K562 (cell line): ENCODE measurements around the gene LST1. TPM values are rescaled to one million over a fixed set of nuclear protein-coding genes. Genes with fewer than 3 reads are reported as not detected.
A peak's percentile ranks its signal among the peaks of the same experiment; 100 is the strongest.

Experiments
- ARID1B ChIP-seq: fragments of 450-650 bp; IDR thresholded peaks from 2 replicates; pipeline ENCODE4 v1.6.1; 2016; ENCODE audit warnings: antibody characterized with exemption, mild to moderate bottlenecking, inconsistent platforms
- COPS2 ChIP-seq: fragments of 450-650 bp; conservative IDR thresholded peaks from 2 replicates; pipeline ENCODE4 v1.6.1; 2016; ENCODE audit warnings: mild to moderate bottlenecking, moderate library complexity
- MYC ChIP-seq, 2 experiments: fragments of 250-450 bp in 1 of 2; sonication (Bioruptor Pico) in 1 of 2; IDR thresholded peaks; 2 replicates each; pipeline versions ENCODE4 v1.5.1 to v1.6.1; 2012 to 2021; ENCODE audit warnings: low read depth in 2 of 2, borderline replicate concordance in 1 of 2, improper control_type of control experiment in 1 of 2, low read length in 1 of 2, mild to moderate bottlenecking in 1 of 2, moderate library complexity in 1 of 2
- TOE1 ChIP-seq, 2 experiments: fragments of 450-650 bp in 1 of 2; sonication (generic) in 1 of 2; formaldehyde crosslinking in 1 of 2; IDR thresholded peaks; 2 replicates each; pipeline versions ENCODE4 v1.7.1 to v1.8.0; 2016 to 2022; ENCODE audit warnings: borderline replicate concordance in 2 of 2, mild to moderate bottlenecking in 2 of 2, antibody characterized with exemption in 1 of 2, inconsistent platforms in 1 of 2, low read depth in 1 of 2, missing genetic modification reagents in 1 of 2, moderate library complexity in 1 of 2
- ZFX ChIP-seq: sonication (generic); formaldehyde crosslinking; IDR thresholded peaks from 2 replicates; pipeline ENCODE4 v1.8.0; 2022; ENCODE audit warnings: mild to moderate bottlenecking, missing genetic modification reagents, moderate library complexity
- ZNF143 ChIP-seq: sonication (generic); formaldehyde crosslinking; IDR thresholded peaks from 2 replicates; pipeline ENCODE4 v1.9.0; 2022; ENCODE audit warnings: mild to moderate bottlenecking, missing genetic modification reagents
- polyA plus RNA-seq, 8 experiments: library from polyadenylated mRNA; depleted of rRNA in 4 of 8; stranded (reverse) in 5 of 8; unstranded in 3 of 8; fragments of >200 nt; fragmentation: Nextera tagmentation in 2 of 8; fragmentation: Illumina TruSeq in 1 of 8; extraction: Ambion mirVana in 2 of 8; extraction: Trizol in 1 of 8; gene quantifications; 2 replicates each; pipeline versions ENCODE4 v1.2.1 to v1.2.3, GENCODE V29; 2011 to 2014; ENCODE audit warnings: inconsistent platforms in 1 of 8, missing spikeins in 1 of 8
- total RNA-seq, 7 experiments: library from RNA; depleted of rRNA in 6 of 7; stranded (reverse); fragments of >200 nt in 6 of 7; fragmentation: Illumina TruSeq in 2 of 7; extraction: Trizol in 2 of 7; gene quantifications; 2 replicates each; pipeline versions ENCODE4 v1.2.1 to v1.2.3, GENCODE V29; 2011 to 2021; ENCODE audit warnings: low replicate concordance in 1 of 7
- TF ChIP-seq, protein P1 (sequence below), 2 experiments: fragments of 450-650 bp in 1 of 2; sonication (generic) in 1 of 2; formaldehyde crosslinking in 1 of 2; IDR thresholded peaks; 2 replicates each; pipeline versions ENCODE4 v1.7.1 to v1.9.0; 2016 to 2022; ENCODE audit warnings: inconsistent platforms in 1 of 2, mild to moderate bottlenecking in 1 of 2, missing genetic modification reagents in 1 of 2
- TF ChIP-seq, protein P2 (sequence below): fragments of 250-450 bp; sonication (Bioruptor Pico); IDR thresholded peaks from 2 replicates; pipeline ENCODE4 v1.4.0; 2020
- TF ChIP-seq, protein P3 (sequence below): sonication (generic); formaldehyde crosslinking; IDR thresholded peaks from 2 replicates; pipeline ENCODE4 v1.8.0; 2022; ENCODE audit warnings: mild to moderate bottlenecking, missing genetic modification reagents

Gene LST1
- total and polyA plus RNA-seq, 9 of the 15 experiments (the other 6 are each of a cell fraction or from before 2014, with no cell fraction given): 0.82 to 7.8 (median 1.7) TPM

DNA sequence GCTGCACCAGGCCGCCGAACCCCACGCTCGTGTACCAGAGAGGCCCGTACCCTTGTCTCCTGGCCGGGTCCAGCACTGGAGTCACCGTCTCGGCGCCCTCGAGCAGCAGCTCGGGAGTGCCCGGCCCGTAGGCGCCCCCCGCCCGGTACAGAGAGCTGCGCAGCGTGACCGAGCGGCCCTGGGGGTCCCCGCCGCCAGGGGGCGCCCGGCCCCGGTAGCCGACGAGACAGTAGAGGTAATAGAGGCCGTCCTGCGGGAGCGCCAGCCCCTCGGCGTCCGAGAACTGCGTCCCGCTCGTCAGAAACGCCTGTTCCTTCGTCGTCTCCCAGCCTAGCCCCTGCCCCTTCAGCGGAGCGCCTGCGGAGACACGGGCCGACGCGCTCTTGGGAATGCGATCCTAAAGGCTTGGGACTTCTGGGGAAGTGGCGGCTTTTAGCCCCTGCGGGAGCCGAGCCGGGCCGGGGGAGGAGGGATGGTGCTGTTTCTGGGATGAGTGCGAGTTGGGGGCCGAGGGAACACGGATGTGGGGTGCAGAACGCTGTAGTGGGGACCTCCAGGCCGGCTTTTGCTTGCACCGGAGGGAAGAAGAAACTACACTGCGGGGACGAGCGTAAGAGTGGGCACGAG is 5.2 kb upstream of the LST1 start (continued):
- TF ChIP-seq, protein P1, sequence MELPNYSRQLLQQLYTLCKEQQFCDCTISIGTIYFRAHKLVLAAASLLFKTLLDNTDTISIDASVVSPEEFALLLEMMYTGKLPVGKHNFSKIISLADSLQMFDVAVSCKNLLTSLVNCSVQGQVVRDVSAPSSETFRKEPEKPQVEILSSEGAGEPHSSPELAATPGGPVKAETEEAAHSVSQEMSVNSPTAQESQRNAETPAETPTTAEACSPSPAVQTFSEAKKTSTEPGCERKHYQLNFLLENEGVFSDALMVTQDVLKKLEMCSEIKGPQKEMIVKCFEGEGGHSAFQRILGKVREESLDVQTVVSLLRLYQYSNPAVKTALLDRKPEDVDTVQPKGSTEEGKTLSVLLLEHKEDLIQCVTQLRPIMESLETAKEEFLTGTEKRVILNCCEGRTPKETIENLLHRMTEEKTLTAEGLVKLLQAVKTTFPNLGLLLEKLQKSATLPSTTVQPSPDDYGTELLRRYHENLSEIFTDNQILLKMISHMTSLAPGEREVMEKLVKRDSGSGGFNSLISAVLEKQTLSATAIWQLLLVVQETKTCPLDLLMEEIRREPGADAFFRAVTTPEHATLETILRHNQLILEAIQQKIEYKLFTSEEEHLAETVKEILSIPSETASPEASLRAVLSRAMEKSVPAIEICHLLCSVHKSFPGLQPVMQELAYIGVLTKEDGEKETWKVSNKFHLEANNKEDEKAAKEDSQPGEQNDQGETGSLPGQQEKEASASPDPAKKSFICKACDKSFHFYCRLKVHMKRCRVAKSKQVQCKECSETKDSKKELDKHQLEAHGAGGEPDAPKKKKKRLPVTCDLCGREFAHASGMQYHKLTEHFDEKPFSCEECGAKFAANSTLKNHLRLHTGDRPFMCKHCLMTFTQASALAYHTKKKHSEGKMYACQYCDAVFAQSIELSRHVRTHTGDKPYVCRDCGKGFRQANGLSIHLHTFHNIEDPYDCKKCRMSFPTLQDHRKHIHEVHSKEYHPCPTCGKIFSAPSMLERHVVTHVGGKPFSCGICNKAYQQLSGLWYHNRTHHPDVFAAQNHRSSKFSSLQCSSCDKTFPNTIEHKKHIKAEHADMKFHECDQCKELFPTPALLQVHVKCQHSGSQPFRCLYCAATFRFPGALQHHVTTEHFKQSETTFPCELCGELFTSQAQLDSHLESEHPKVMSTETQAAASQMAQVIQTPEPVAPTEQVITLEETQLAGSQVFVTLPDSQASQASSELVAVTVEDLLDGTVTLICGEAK (IDR thresholded peaks at IDR 0.05): peak; percentile 60; the same call in 1 of the 2 replicates
- TF ChIP-seq, protein P1 (CRISPR knock-in tag; IDR thresholded peaks at IDR 0.05): no peak
- TF ChIP-seq TOE1 (IDR thresholded peaks at IDR 0.05; ENCODE audit: borderline replicate concordance) (peak; percentile 76; the same call in 1 of the 2 replicates), TOE1 (CRISPR knock-in tag; IDR thresholded peaks at IDR 0.05; ENCODE audit: borderline replicate concordance, low read depth) (peak; percentile 91; the same call in 1 of the 2 replicates), MYC (IDR thresholded peaks at IDR 0.05; ENCODE audit: low read depth, low read length) (peak; percentile 90), MYC (CRISPR knock-in tag; IDR thresholded peaks at IDR 0.05; ENCODE audit: borderline replicate concordance, low read depth) (no peak), COPS2 (no peak), ZNF143 (CRISPR knock-in tag) (no peak), ARID1B (peak; percentile 9; the same call in 1 of the 2 replicates), ZFX (peak; percentile 93)
- TF ChIP-seq, protein P2, sequence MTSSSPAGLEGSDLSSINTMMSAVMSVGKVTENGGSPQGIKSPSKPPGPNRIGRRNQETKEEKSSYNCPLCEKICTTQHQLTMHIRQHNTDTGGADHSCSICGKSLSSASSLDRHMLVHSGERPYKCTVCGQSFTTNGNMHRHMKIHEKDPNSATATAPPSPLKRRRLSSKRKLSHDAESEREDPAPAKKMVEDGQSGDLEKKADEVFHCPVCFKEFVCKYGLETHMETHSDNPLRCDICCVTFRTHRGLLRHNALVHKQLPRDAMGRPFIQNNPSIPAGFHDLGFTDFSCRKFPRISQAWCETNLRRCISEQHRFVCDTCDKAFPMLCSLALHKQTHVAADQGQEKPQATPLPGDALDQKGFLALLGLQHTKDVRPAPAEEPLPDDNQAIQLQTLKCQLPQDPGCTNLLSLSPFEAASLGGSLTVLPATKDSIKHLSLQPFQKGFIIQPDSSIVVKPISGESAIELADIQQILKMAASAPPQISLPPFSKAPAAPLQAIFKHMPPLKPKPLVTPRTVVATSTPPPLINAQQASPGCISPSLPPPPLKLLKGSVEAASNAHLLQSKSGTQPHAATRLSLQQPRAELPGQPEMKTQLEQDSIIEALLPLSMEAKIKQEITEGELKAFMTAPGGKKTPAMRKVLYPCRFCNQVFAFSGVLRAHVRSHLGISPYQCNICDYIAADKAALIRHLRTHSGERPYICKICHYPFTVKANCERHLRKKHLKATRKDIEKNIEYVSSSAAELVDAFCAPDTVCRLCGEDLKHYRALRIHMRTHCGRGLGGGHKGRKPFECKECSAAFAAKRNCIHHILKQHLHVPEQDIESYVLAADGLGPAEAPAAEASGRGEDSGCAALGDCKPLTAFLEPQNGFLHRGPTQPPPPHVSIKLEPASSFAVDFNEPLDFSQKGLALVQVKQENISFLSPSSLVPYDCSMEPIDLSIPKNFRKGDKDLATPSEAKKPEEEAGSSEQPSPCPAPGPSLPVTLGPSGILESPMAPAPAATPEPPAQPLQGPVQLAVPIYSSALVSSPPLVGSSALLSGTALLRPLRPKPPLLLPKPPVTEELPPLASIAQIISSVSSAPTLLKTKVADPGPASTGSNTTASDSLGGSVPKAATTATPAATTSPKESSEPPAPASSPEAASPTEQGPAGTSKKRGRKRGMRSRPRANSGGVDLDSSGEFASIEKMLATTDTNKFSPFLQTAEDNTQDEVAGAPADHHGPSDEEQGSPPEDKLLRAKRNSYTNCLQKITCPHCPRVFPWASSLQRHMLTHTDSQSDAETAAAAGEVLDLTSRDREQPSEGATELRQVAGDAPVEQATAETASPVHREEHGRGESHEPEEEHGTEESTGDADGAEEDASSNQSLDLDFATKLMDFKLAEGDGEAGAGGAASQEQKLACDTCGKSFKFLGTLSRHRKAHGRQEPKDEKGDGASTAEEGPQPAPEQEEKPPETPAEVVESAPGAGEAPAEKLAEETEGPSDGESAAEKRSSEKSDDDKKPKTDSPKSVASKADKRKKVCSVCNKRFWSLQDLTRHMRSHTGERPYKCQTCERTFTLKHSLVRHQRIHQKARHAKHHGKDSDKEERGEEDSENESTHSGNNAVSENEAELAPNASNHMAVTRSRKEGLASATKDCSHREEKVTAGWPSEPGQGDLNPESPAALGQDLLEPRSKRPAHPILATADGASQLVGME: no peak; the same call in 1 of the 2 replicates
- TF ChIP-seq, protein P3, sequence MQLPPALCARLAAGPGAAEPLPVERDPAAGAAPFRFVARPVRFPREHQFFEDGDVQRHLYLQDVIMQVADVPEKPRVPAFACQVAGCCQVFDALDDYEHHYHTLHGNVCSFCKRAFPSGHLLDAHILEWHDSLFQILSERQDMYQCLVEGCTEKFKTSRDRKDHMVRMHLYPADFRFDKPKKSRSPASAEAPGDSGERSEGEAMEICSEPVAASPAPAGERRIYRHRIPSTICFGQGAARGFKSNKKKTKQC (CRISPR knock-in tag): peak; percentile 71; the same call in 1 of the 2 replicates
